HepG2 (cell line): ENCODE results near the gene COLQ.

Experiments
- ATF7-NPFF ChIP-seq: sonication (generic); formaldehyde crosslinking; IDR thresholded peaks from 2 replicates; pipeline ENCODE4 v1.8.1; 2023; ENCODE audit warnings: mild to moderate bottlenecking, low read depth, missing genetic modification reagents, moderate library complexity
- BHLHE40 ChIP-seq: IDR thresholded peaks from 2 replicates; pipeline ENCODE4 v1.6.1; 2011; ENCODE audit warnings: low read length, improper control_type of control experiment
- GTF2F1 ChIP-seq: fragments of 150-350 bp; IDR thresholded peaks from 2 replicates; pipeline ENCODE4 v1.6.1; 2014; ENCODE audit warnings: low read length
- MXI1 ChIP-seq: IDR thresholded peaks from 3 replicates; pipeline ENCODE4 v1.6.1; 2012; ENCODE audit warnings: low read depth, low read length, inconsistent platforms, borderline replicate concordance
- RFX1 ChIP-seq: fragments of 450-650 bp; IDR thresholded peaks from 2 replicates; pipeline ENCODE4 v1.6.1; 2017
- ZFX ChIP-seq: sonication (generic); formaldehyde crosslinking; IDR thresholded peaks from 2 replicates; pipeline ENCODE4 v1.4.0; 2020; ENCODE audit warnings: mild to moderate bottlenecking, low read depth, missing genetic modification reagents, moderate library complexity
- TF ChIP-seq, protein P1 (sequence below): sonication (generic); formaldehyde crosslinking; IDR thresholded peaks from 2 replicates; pipeline ENCODE4 v1.4.0; 2020; ENCODE audit warnings: missing genetic modification reagents
- TF ChIP-seq, protein P2 (sequence below): sonication (generic); formaldehyde crosslinking; IDR thresholded peaks from 2 replicates; pipeline ENCODE4 v1.4.0; 2020; ENCODE audit warnings: missing genetic modification reagents, borderline replicate concordance
- TF ChIP-seq, protein P3 (sequence below), 2 experiments: fragments of 450-650 bp in 1 of 2; sonication (generic) in 1 of 2; formaldehyde crosslinking; IDR thresholded peaks; 2 replicates each; pipeline versions ENCODE4 v1.5.0 to v1.8.0; 2020 to 2022; ENCODE audit warnings: mild to moderate bottlenecking in 1 of 2, missing genetic modification reagents in 1 of 2
- TF ChIP-seq, protein P4 (sequence below): sonication (generic); formaldehyde crosslinking; IDR thresholded peaks from 2 replicates; pipeline ENCODE4 v1.8.0; 2022; ENCODE audit warnings: missing genetic modification reagents, mild to moderate bottlenecking, inconsistent platforms, borderline replicate concordance

DNA sequence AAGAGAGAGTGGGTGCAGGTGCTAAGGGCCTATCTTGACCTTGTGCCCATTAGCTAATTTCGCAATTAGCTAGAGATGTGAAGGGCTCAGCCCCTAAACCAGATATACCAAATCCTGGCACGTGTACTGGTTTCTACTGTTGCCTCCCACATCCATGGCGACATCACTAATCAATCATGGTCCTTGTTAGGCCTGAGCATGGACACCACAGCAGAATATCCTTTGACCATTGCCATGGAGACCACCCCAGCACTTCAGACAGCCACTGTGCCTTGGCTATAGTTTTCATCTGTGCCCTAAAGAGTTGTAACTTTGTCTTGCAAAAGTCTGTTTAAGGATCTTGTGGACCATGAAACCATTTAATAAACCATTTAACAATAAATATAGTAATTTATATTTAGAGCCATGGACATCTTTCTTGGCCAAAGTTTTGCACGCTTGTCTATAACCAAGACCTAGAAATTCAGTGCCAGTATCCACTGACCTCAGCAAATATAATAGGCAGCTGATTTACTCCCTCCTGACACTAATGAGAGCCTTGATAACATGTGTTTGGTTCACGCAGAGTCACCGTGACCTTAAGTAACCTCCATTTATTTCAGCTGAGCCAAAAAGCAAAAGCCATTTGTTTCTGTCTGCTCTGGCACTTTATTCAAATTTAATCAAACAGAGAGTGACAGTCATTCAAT lies 43.4 kb downstream of the COLQ start:
- TF ChIP-seq, protein P1, sequence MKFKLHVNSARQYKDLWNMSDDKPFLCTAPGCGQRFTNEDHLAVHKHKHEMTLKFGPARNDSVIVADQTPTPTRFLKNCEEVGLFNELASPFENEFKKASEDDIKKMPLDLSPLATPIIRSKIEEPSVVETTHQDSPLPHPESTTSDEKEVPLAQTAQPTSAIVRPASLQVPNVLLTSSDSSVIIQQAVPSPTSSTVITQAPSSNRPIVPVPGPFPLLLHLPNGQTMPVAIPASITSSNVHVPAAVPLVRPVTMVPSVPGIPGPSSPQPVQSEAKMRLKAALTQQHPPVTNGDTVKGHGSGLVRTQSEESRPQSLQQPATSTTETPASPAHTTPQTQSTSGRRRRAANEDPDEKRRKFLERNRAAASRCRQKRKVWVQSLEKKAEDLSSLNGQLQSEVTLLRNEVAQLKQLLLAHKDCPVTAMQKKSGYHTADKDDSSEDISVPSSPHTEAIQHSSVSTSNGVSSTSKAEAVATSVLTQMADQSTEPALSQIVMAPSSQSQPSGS, result no peak
- TF ChIP-seq MXI1 (no peak), ZFX (CRISPR knock-in tag) (no peak), RFX1 (no peak), GTF2F1 (no peak), ATF7-NPFF (CRISPR knock-in tag) (no peak), BHLHE40 (no peak)
- TF ChIP-seq, protein P2, sequence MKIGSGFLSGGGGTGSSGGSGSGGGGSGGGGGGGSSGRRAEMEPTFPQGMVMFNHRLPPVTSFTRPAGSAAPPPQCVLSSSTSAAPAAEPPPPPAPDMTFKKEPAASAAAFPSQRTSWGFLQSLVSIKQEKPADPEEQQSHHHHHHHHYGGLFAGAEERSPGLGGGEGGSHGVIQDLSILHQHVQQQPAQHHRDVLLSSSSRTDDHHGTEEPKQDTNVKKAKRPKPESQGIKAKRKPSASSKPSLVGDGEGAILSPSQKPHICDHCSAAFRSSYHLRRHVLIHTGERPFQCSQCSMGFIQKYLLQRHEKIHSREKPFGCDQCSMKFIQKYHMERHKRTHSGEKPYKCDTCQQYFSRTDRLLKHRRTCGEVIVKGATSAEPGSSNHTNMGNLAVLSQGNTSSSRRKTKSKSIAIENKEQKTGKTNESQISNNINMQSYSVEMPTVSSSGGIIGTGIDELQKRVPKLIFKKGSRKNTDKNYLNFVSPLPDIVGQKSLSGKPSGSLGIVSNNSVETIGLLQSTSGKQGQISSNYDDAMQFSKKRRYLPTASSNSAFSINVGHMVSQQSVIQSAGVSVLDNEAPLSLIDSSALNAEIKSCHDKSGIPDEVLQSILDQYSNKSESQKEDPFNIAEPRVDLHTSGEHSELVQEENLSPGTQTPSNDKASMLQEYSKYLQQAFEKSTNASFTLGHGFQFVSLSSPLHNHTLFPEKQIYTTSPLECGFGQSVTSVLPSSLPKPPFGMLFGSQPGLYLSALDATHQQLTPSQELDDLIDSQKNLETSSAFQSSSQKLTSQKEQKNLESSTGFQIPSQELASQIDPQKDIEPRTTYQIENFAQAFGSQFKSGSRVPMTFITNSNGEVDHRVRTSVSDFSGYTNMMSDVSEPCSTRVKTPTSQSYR (CRISPR knock-in tag), result no peak
- TF ChIP-seq, protein P3, sequence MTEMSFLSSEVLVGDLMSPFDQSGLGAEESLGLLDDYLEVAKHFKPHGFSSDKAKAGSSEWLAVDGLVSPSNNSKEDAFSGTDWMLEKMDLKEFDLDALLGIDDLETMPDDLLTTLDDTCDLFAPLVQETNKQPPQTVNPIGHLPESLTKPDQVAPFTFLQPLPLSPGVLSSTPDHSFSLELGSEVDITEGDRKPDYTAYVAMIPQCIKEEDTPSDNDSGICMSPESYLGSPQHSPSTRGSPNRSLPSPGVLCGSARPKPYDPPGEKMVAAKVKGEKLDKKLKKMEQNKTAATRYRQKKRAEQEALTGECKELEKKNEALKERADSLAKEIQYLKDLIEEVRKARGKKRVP (CRISPR knock-in tag; IDR thresholded peaks at IDR 0.05), result no peak
- TF ChIP-seq, protein P4, sequence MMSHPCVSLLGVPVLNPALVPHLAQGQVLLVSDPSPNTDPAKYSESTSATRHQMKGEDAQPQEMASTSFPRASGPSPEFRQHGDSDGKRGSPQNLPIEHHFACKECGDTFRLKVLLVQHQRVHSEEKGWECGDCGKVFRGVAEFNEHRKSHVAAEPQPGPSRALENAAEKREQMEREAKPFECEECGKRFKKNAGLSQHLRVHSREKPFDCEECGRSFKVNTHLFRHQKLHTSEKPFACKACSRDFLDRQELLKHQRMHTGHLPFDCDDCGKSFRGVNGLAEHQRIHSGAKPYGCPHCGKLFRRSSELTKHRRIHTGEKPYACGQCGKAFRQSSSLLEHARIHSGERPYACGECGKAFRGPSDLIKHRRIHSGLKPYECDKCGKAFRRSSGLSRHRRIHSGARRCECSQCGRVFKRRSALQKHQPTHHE, result no peak
